ENCODE data around the gene PICK1. TPM values are rescaled to one million over a fixed set of nuclear protein-coding genes. Genes with fewer than 3 reads are reported as not detected.

The PICK1 gene
- total and polyA plus RNA-seq, 7 donors, result 11.9 to 31.5 (median 18.9) TPM

DNA sequence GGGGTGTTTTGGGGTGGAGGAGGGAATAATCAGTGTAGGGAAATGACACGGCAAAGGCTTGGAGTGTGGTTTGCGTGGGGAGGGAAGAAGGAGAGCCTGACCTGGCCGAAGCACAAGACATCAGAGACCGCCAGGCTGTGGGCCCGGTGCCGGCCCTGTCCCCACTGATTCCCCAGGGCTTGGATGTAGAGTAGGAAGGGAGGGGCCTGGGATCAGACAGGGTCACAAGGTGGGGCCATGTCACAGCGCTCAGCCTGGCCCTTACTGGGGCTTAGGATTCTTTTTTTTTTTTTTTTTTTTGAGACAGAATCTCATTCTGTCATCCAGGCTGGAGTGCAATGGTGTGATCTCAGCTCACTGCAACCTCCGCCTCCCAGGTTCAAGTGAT is 9.8 kb downstream of the PICK1 start:
- intact Hi-C loops (cut with DNase I), result loop anchor here in 1 of 2 donors (10.0 kb wide), 1 partner anchor 288 kb away; no protein-coding TSS in a partner anchor
- H3K27ac ChIP-seq, result peak overlapping the region; percentile 95

DNA sequence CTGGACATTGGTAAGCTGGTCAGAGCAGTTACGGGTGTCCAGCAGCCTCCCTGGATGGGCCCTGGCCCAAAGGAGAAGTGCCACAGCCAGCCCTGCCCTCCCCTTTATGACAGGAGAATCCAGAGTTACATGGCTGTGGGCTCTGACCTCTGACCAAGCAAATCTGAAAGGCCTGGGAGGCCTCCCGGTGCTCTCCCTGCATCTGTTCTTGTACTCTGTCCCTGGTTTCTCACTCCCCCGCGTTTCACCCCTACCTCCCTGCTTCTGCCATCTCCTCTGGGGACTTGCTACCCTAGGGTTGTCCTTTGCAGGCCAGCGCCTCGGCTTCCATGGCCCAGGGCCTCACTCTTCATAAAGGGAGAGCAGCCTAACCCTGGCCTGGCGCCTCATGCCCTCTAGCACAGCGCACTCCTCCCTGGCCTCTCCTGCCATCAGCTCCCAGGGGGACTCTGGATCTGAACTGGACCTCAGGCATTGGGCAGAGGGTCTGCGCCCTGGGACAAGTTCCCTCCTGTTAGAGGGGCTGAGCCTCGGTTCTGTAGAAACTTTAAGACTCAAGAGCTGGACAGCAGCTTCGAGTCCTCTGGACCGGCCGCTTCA is 10.7 kb downstream of the PICK1 start:
- H3K36me3 ChIP-seq (ENCODE audit: insufficient read depth in 1 of 2, low read depth in 1 of 2), result peaks cover 0 to 42% of the 10 kb centered on the region in 2 donors
- TF ChIP-seq, protein P1, sequence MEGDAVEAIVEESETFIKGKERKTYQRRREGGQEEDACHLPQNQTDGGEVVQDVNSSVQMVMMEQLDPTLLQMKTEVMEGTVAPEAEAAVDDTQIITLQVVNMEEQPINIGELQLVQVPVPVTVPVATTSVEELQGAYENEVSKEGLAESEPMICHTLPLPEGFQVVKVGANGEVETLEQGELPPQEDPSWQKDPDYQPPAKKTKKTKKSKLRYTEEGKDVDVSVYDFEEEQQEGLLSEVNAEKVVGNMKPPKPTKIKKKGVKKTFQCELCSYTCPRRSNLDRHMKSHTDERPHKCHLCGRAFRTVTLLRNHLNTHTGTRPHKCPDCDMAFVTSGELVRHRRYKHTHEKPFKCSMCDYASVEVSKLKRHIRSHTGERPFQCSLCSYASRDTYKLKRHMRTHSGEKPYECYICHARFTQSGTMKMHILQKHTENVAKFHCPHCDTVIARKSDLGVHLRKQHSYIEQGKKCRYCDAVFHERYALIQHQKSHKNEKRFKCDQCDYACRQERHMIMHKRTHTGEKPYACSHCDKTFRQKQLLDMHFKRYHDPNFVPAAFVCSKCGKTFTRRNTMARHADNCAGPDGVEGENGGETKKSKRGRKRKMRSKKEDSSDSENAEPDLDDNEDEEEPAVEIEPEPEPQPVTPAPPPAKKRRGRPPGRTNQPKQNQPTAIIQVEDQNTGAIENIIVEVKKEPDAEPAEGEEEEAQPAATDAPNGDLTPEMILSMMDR (IDR thresholded peaks at IDR 0.05), result no peak
- 51 to 77% (median 60%) methylated on average over 13 of the region's 13 CpGs for WGBS, 3 donors
- H3K27ac ChIP-seq, result peak overlapping the region; percentile 95
- H3K27me3 ChIP-seq (ENCODE audit: insufficient read depth in 3 of 3, low read length in 2 of 3), result no peaks in the 10 kb centered on the region
- peak overlapping the region; percentile 63 for H3K4me3 ChIP-seq
- peaks cover 55% of the 10 kb centered on the region for H3K4me1 ChIP-seq
- intact Hi-C loops (cut with DNase I), result loop anchor here in 1 of 2 donors (10.0 kb wide), 1 partner anchor 287 kb away; no protein-coding TSS in a partner anchor
- ATAC-seq (peak in 3 of 4 donors; percentile 6 to 24 (median 7)), DNase-seq (peak; percentile 20 to 70)
- no peaks in the 10 kb centered on the region for H3K9me3 ChIP-seq

More for the DNA sequence above, 9.8 kb downstream of the PICK1 start:
- ATAC-seq, result peak in 1 of 4 donors; percentile 3
- no peaks in the 10 kb centered on the region for H3K27me3 ChIP-seq (ENCODE audit: insufficient read depth in 3 of 3, low read length in 2 of 3)
- H3K9me3 ChIP-seq, result no peaks in the 10 kb centered on the region
- peak; percentile 27 to 75 for DNase-seq
- TF ChIP-seq, protein P1 (IDR thresholded peaks at IDR 0.05), result no peak
- WGBS, 3 donors, result 21 to 31% (median 25%) methylated on average over 7 to 8 of the region's 8 CpGs
- H3K4me1 ChIP-seq, result peaks cover 55% of the 10 kb centered on the region
- H3K36me3 ChIP-seq (ENCODE audit: insufficient read depth in 1 of 2, low read depth in 1 of 2), result peaks cover 0 to 35% of the 10 kb centered on the region in 2 donors
- no peak overlapping the region for H3K4me3 ChIP-seq

DNA sequence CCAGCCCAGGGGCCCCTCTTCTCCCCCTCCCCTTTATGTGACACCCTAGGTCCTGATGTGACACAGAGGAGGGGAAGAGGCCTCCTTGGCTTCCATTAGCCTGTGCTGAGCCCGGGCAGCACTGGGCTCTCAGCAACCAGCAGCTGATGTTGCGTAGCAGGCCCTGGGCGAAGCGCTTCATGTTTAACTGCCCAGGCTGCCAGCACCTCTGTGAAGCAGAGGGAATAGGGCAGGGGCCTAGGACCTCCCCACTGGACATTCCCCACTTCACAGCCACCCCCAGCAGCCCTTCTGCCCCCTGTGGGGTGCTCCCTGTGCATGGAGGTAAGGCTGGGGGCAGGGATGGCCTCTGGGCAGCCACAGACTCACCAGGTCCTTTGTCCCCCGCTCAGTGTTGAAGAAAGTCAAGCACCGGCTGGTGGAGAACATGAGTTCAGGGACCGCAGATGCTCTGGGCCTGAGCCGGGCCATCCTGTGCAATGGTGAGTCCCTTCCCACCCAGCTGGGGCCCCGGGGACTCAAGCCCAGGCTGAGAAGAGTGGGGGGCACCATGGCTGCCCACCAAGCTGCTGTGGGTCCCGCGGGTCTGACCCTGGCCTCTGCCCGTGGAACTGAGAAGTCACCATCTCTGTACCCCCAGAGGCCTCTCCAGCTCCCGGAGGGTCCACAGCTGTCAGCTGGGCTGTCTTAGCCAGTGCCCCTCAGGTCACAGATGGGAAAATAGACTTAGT is 11.6 kb downstream of the PICK1 start:
- H3K27ac ChIP-seq, result peak overlapping the region; percentile 95
- DNase-seq, result peak; percentile 17 to 58
- H3K27me3 ChIP-seq (ENCODE audit: insufficient read depth in 3 of 3, low read length in 2 of 3), result no peaks in the 10 kb centered on the region
- peak; percentile 10 to 46 (median 30) for ATAC-seq
- H3K4me1 ChIP-seq, result peaks cover 55% of the 10 kb centered on the region
- TF ChIP-seq, protein P1 (IDR thresholded peaks at IDR 0.05), result no peak
- intact Hi-C loops (cut with DNase I), result loop anchor here in 1 of 2 donors (10.0 kb wide), 1 partner anchor 286 kb away; no protein-coding TSS in a partner anchor
- peaks cover 0 to 52% of the 10 kb centered on the region in 2 donors for H3K36me3 ChIP-seq (ENCODE audit: insufficient read depth in 1 of 2, low read depth in 1 of 2)
- H3K9me3 ChIP-seq, result no peaks in the 10 kb centered on the region
- 36 to 53% (median 37%) methylated on average over 12 to 13 of the region's 13 CpGs for WGBS, 3 donors
- H3K4me3 ChIP-seq, result peak overlapping the region; percentile 63

DNA sequence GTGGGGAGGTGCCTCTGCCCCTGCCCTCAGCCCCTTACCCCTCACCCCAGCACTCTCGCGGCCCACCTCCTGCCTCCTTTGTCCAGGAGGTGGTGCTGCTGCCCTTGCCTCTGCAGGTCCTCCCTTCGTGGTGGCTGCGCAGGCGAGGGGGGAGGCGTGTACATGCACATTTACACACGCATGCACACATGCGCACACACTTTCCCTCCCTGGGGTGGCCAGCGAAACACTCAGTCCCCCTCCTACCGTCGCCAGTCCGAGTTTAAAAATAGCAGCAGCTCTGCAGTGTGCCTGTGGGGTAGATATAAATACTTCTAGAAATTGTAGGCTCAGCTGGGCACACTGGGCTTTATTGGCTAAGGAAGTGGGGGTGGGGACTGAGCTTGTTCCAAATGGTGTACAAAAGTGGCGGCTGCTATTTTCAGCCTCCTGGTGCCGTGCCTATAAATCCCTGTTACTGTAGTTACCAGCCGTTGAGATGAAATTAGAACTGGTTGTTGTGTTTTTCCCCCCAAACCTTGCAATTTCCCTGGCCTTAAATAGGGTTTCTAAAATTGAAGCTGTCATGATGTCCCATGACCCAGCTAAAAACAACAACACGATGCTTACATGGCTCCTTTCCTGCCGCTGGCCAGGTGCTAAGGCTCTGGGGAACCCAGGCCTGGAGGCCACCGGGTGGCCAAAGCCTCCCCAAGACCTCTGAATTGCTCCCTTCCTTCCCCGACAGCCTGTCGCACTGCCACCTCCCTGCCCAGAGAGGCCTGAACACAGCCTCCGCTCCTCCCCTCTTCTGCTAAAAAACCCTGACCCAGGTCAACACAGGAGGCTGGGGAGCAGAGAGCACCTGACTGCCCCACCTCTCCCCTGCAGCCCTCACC is 12.4 kb downstream of the PICK1 start:
- intact Hi-C loops (cut with DNase I), result loop anchor here (5.0 to 10.0 kb wide), 2 partner anchors 103 to 285 kb away; no protein-coding TSS in a partner anchor
- Histone ChIP-seq H3K36me3 (ENCODE audit: insufficient read depth in 1 of 2, low read depth in 1 of 2) (peaks cover 0 to 58% of the 10 kb centered on the region in 2 donors), H3K27ac (peak overlapping the region; percentile 95), H3K4me3 (peak overlapping the region; percentile 63), H3K4me1 (peaks cover 55% of the 10 kb centered on the region), H3K9me3 (no peaks in the 10 kb centered on the region), H3K27me3 (ENCODE audit: insufficient read depth in 3 of 3, low read length in 2 of 3) (no peaks in the 10 kb centered on the region)
- TF ChIP-seq, protein P1 (IDR thresholded peaks at IDR 0.05), result peak; percentile 59
- 18 to 27% (median 24%) methylated on average over 21 of the region's 21 CpGs for WGBS, 3 donors
- ATAC-seq, result peak; percentile 82 to 88 (median 86)
- DNase-seq, result peak; percentile 80 to 96
